Measurements from ENCODE around the gene FBH1. TPM values are rescaled to one million over a fixed set of nuclear protein-coding genes. Genes with fewer than 3 reads are reported as not detected.
"Not testable (repeated sequence)": the region's sequence is repeated elsewhere in the genome, so short reads cannot be mapped to it uniquely, and the experiment has no call there.

FBH1 gene
- total and polyA plus RNA-seq, 4 experiments from 2014 or later, result 71.1 to 97.5 (median 83.6) TPM

DNA sequence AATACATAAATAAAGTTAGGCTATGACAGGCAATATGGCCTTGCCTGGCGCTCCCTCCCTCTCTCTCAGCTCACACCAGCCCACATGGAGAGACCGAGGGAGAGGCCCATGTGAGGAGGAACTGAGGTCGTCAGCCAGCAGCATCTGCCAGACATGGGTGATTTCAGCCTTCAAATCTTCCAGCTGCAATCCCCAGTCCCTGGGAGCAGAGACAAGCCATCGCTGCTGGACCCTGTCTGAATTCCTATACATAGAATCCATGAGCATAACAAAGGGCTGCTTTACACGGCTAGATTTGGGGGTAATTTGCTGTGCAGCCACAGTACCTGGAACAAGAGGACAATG, 35.9 kb upstream of the FBH1 start:
- H3K4me1 ChIP-seq (ENCODE audit: insufficient read depth, low read length), result no peaks in the 10 kb centered on the region
- intact Hi-C loops (cut with micrococcal nuclease), result no loop called here
- H3K36me3 Mint-ChIP-seq, result no peaks in the 10 kb centered on the region
- no peaks in the 10 kb centered on the region for H3K9me3 ChIP-seq (ENCODE audit: control insufficient read depth in 1 of 2, low read length in 2 of 2)
- DNase-seq, result no peak
- peaks cover 0 to 1% (median 0%) of the 10 kb centered on the region in 4 donors for H3K4me1 Mint-ChIP-seq
- no peaks in the 10 kb centered on the region for H3K27me3 ChIP-seq (ENCODE audit: insufficient read depth, low read length)
- no peaks in the 10 kb centered on the region for H3K9me3 Mint-ChIP-seq
- no peak overlapping the region for H3K4me3 ChIP-seq (ENCODE audit: low read length in 2 of 2)
- no peak overlapping the region for H3K4me3 Mint-ChIP-seq
- H3K27ac Mint-ChIP-seq, result no peak overlapping the region
- H3K36me3 ChIP-seq (ENCODE audit: insufficient read depth, low read length), result no peaks in the 10 kb centered on the region
- ChIA-PET CTCF (ENCODE audit: partially characterized antibody) (no interaction called here), POLR2A (ENCODE audit: partially characterized antibody) (interaction anchor here (1.2 kb wide), 1 partner anchor 8 kb away, joined by 3 read pairs; no protein-coding TSS in a partner anchor)
- no peak overlapping the region for H3K27ac ChIP-seq (ENCODE audit: low read depth, low read length)
- H3K27me3 Mint-ChIP-seq, result peaks cover 2 to 4% of the 10 kb centered on the region in 2 donors

DNA sequence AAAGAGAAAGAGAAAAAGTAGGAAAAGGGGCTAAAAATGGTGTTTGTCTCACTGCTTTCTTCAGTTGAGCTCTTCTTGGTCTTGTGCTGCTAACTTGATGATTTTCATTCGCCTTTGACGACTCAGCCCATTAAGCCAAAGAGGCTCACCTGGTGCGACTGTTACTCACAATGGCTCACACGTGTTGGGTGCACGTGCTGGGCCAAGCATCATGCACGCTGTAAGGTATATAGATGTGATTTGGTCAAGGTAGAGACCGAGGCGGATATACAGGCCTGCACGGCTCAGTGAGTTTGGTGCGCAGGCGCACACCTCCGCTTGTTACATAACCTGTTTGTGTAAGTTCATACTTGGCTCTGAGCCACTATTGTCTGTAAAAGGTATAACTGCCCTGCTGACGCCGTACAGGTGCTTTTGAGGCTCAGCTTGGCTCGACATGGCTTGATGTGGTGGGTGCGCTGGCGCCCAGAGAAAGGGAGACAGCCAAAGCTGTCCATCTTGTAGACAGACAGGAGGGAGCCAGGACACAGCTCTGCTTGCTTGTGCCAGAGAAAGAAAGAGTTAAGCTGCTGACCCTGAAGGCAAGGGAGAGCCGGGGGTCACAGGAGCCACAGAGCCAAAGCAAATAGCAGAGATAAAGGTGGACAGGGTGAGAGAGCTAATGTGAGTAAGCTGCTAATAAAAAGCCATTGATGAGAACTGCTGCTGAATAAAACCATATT, 33.9 kb upstream of the FBH1 start:
- intact Hi-C loops (cut with micrococcal nuclease), result no loop called here
- Mint-ChIP-seq H3K27ac (no peak overlapping the region), H3K4me1 (no peaks in the 10 kb centered on the region)

GRCh38 chr10:5856701-5857004, 33.4 kb upstream of the FBH1 start:
- Mint-ChIP-seq H3K27me3 (peaks cover 2 to 4% of the 10 kb centered on the region in 2 donors), H3K4me1 (no peaks in the 10 kb centered on the region), H3K36me3 (no peaks in the 10 kb centered on the region), H3K9me3 (no peaks in the 10 kb centered on the region), H3K4me3 (no peak overlapping the region), H3K27ac (no peak overlapping the region)
- Histone ChIP-seq H3K36me3 (ENCODE audit: insufficient read depth, low read length) (no peaks in the 10 kb centered on the region), H3K27me3 (ENCODE audit: insufficient read depth, low read length) (no peaks in the 10 kb centered on the region), H3K4me3 (ENCODE audit: low read length in 2 of 2) (no peak overlapping the region), H3K9me3 (ENCODE audit: control insufficient read depth in 1 of 2, low read length in 2 of 2) (no peaks in the 10 kb centered on the region), H3K27ac (ENCODE audit: low read depth, low read length) (no peak overlapping the region), H3K4me1 (ENCODE audit: insufficient read depth, low read length) (no peaks in the 10 kb centered on the region)
- CTCF ChIA-PET (ENCODE audit: partially characterized antibody), result no interaction called here
- no peak for DNase-seq
- POLR2A ChIA-PET (ENCODE audit: partially characterized antibody), result no interaction called here
- intact Hi-C loops (cut with micrococcal nuclease), result no loop called here

More for the DNA sequence above, 33.9 kb upstream of the FBH1 start:
- Mint-ChIP-seq H3K4me3 (no peak overlapping the region), H3K36me3 (no peaks in the 10 kb centered on the region), H3K27me3 (peaks cover 2 to 4% of the 10 kb centered on the region in 2 donors), H3K9me3 (no peaks in the 10 kb centered on the region)
- ChIA-PET POLR2A (ENCODE audit: partially characterized antibody) (no interaction called here), CTCF (ENCODE audit: partially characterized antibody) (interaction anchor here (0.7 kb wide), 1 partner anchor 18 kb away, joined by 3 read pairs; no protein-coding TSS in a partner anchor)
- no peak overlapping the region for H3K27ac ChIP-seq (ENCODE audit: low read depth, low read length)
- DNase-seq, result no peak
- H3K36me3 ChIP-seq (ENCODE audit: insufficient read depth, low read length), result no peaks in the 10 kb centered on the region
- H3K4me1 ChIP-seq (ENCODE audit: insufficient read depth, low read length), result no peaks in the 10 kb centered on the region
- H3K27me3 ChIP-seq (ENCODE audit: insufficient read depth, low read length), result no peaks in the 10 kb centered on the region
- H3K4me3 ChIP-seq (ENCODE audit: low read length in 2 of 2), result no peak overlapping the region
- no peaks in the 10 kb centered on the region for H3K9me3 ChIP-seq (ENCODE audit: control insufficient read depth in 1 of 2, low read length in 2 of 2)

DNA sequence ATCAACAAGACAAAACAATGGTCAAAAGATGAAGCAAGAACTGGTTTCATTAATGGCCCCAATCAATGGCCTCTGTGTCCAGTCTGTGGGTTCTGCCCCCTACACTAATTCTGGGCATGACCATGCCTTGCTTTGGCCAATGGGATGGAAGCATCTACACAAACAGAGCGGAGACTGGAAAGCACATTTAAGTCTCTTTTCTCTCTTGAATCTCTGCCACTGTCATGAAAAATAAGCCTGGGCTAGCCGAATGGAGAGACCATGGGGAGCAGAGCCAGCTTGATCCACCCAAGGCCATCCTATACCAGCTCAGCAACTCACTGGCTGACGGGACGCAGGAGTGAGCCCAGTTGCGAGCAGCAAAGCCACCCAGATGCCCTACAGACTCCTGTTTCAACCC, 31.2 kb upstream of the FBH1 start:
- Mint-ChIP-seq H3K4me1 (peaks cover 0 to 2% (median 0%) of the 10 kb centered on the region in 4 donors), H3K4me3 (no peak overlapping the region), H3K27me3 (no peaks in the 10 kb centered on the region), H3K9me3 (no peaks in the 10 kb centered on the region), H3K27ac (no peak overlapping the region), H3K36me3 (peaks cover 0 to 6% of the 10 kb centered on the region in 2 donors)
- Histone ChIP-seq H3K4me1 (ENCODE audit: insufficient read depth, low read length) (no peaks in the 10 kb centered on the region), H3K27ac (ENCODE audit: low read depth, low read length) (no peak overlapping the region), H3K4me3 (ENCODE audit: low read length in 2 of 2) (no peak overlapping the region), H3K9me3 (ENCODE audit: control insufficient read depth in 1 of 2, low read length in 2 of 2) (no peaks in the 10 kb centered on the region), H3K27me3 (ENCODE audit: insufficient read depth, low read length) (no peaks in the 10 kb centered on the region), H3K36me3 (ENCODE audit: insufficient read depth, low read length) (no peaks in the 10 kb centered on the region)
- intact Hi-C loops (cut with micrococcal nuclease), result no loop called here
- no peak for DNase-seq
- ChIA-PET POLR2A (ENCODE audit: partially characterized antibody) (interaction anchor here (1.0 kb wide), 1 partner anchor 31 kb away, joined by 3 read pairs; the partner anchor contains the start of genes ANKRD16 and FBH1), CTCF (ENCODE audit: partially characterized antibody) (interaction anchor here (0.8 to 1.3 kb wide), 3 partner anchors 10 to 15 kb away, joined by 3 to 4 read pairs (median 4); no protein-coding TSS in a partner anchor)

GRCh38 chr10:5860066-5860465, 30.0 kb upstream of the FBH1 start:
- no peak overlapping the region for H3K4me3 ChIP-seq (ENCODE audit: low read length in 2 of 2)
- H3K4me1 Mint-ChIP-seq, result peaks cover 0 to 2% (median 0%) of the 10 kb centered on the region in 4 donors
- H3K36me3 ChIP-seq (ENCODE audit: insufficient read depth, low read length), result no peaks in the 10 kb centered on the region
- H3K27ac ChIP-seq (ENCODE audit: low read depth, low read length), result no peak overlapping the region
- intact Hi-C loops (cut with micrococcal nuclease), result no loop called here
- peak overlapping the region in 1 of 7 donors; percentile 29 for H3K27ac Mint-ChIP-seq
- ChIA-PET CTCF (ENCODE audit: partially characterized antibody) (interaction anchor here (1.3 kb wide), 1 partner anchor 17 kb away, joined by 4 read pairs; no protein-coding TSS in a partner anchor), POLR2A (ENCODE audit: partially characterized antibody) (no interaction called here)
- DNase-seq, result no peak
- no peaks in the 10 kb centered on the region for H3K9me3 ChIP-seq (ENCODE audit: control insufficient read depth in 1 of 2, low read length in 2 of 2)
- no peaks in the 10 kb centered on the region for H3K9me3 Mint-ChIP-seq
- no peaks in the 10 kb centered on the region for H3K27me3 ChIP-seq (ENCODE audit: insufficient read depth, low read length)
- no peaks in the 10 kb centered on the region for H3K27me3 Mint-ChIP-seq
- H3K4me3 Mint-ChIP-seq, result no peak overlapping the region
- H3K4me1 ChIP-seq (ENCODE audit: insufficient read depth, low read length), result no peaks in the 10 kb centered on the region
- peaks cover 0 to 6% of the 10 kb centered on the region in 2 donors for H3K36me3 Mint-ChIP-seq

- no peaks in the 10 kb centered on the region for H3K9me3 ChIP-seq (ENCODE audit: control insufficient read depth in 1 of 2, low read length in 2 of 2)
- no peaks in the 10 kb centered on the region for H3K27me3 ChIP-seq (ENCODE audit: insufficient read depth, low read length)
- no peaks in the 10 kb centered on the region for H3K9me3 Mint-ChIP-seq
- no peak overlapping the region for H3K4me3 Mint-ChIP-seq
- intact Hi-C loops (cut with micrococcal nuclease), result no loop called here
- H3K27me3 Mint-ChIP-seq, result no peaks in the 10 kb centered on the region
- ChIA-PET CTCF (ENCODE audit: partially characterized antibody) (no interaction called here), POLR2A (ENCODE audit: partially characterized antibody) (no interaction called here)
- no peaks in the 10 kb centered on the region for H3K4me1 ChIP-seq (ENCODE audit: insufficient read depth, low read length)
- no peaks in the 10 kb centered on the region for H3K36me3 ChIP-seq (ENCODE audit: insufficient read depth, low read length)
- H3K36me3 Mint-ChIP-seq, result peaks cover 0 to 6% of the 10 kb centered on the region in 2 donors
- DNase-seq, result no peak
- H3K27ac ChIP-seq (ENCODE audit: low read depth, low read length), result no peak overlapping the region
- H3K4me3 ChIP-seq (ENCODE audit: low read length in 2 of 2), result no peak overlapping the region
- peaks cover 0 to 2% (median 0%) of the 10 kb centered on the region in 4 donors for H3K4me1 Mint-ChIP-seq
- H3K27ac Mint-ChIP-seq, result peak overlapping the region in 1 of 7 donors; percentile 25
These were observed 27.6 kb upstream of the FBH1 start for GRCh38 chr10:5862360-5862961.

- H3K4me3 Mint-ChIP-seq; H3K27ac ChIP-seq (ENCODE audit: low read depth, low read length); intact Hi-C loops (cut with micrococcal nuclease); H3K36me3 ChIP-seq (ENCODE audit: insufficient read depth, low read length); H3K4me1 Mint-ChIP-seq; POLR2A ChIA-PET (ENCODE audit: partially characterized antibody); H3K4me1 ChIP-seq (ENCODE audit: insufficient read depth, low read length); H3K9me3 ChIP-seq (ENCODE audit: control insufficient read depth in 1 of 2, low read length in 2 of 2); H3K27me3 ChIP-seq (ENCODE audit: insufficient read depth, low read length); H3K27me3 Mint-ChIP-seq; H3K36me3 Mint-ChIP-seq; H3K4me3 ChIP-seq (ENCODE audit: low read length in 2 of 2); H3K9me3 Mint-ChIP-seq; DNase-seq: not testable (repeated sequence)
- CTCF ChIA-PET (ENCODE audit: partially characterized antibody), result interaction anchor here (0.8 kb wide), 1 partner anchor 11 kb away, joined by 3 read pairs; no protein-coding TSS in a partner anchor
- peak overlapping the region in 1 of 7 donors; percentile 25 for H3K27ac Mint-ChIP-seq
These were observed 26.9 kb upstream of the FBH1 start for GRCh38 chr10:5862981-5863685.

All from CD4-positive, alpha-beta memory T cell (primary cell).